SJCRH30 (cell line): ENCODE measurements around the gene EGR2. TPM values are rescaled to one million over a fixed set of nuclear protein-coding genes. Genes with fewer than 3 reads are reported as not detected.

Source experiments
- DNase-seq, 2 experiments: peaks; one replicate each; pipeline ENCODE4 v3.0.0-alpha.2; 2015 to 2020
- H3K27ac ChIP-seq: fragments of 250-450 bp; sonication (Bioruptor Pico); 2 replicates; pipeline ENCODE4 v1.5.1; 2020; ENCODE audit warnings: mild to moderate bottlenecking, moderate library complexity
- H3K27me3 ChIP-seq: fragments of 250-450 bp; sonication (Bioruptor Pico); 2 replicates; pipeline ENCODE4 v1.5.1; 2020; ENCODE audit warnings: mild to moderate bottlenecking, moderate library complexity
- H3K36me3 ChIP-seq: fragments of 250-450 bp; sonication (Bioruptor Pico); 2 replicates; pipeline ENCODE4 v1.5.1; 2020; ENCODE audit warnings: mild to moderate bottlenecking, moderate library complexity
- H3K4me1 ChIP-seq: fragments of 250-450 bp; sonication (Bioruptor Pico); 2 replicates; pipeline ENCODE4 v1.5.1; 2020; ENCODE audit warnings: mild to moderate bottlenecking, moderate library complexity
- H3K4me3 ChIP-seq: fragments of 250-450 bp; sonication (Bioruptor Pico); 2 replicates; pipeline ENCODE4 v1.5.1; 2020; ENCODE audit warnings: mild to moderate bottlenecking, moderate library complexity
- H3K9me3 ChIP-seq: fragments of 250-450 bp; sonication (Bioruptor Pico); replicated peaks from 2 replicates; pipeline ENCODE4 v1.5.1; 2020; ENCODE audit warnings: mild to moderate bottlenecking, moderate library complexity
- total RNA-seq: library from RNA; depleted of rRNA; stranded (reverse); fragments of >200 nt; shearing (Covaris generic); gene quantifications from 2 replicates; pipeline ENCODE4 v1.2.3, GENCODE V29; 2014

EGR2 gene
- total RNA-seq, 1 experiment from 2014 or later = 1.3 TPM

- Histone ChIP-seq H3K27me3 (no peaks in the 10 kb centered on the region), H3K27ac (no peak overlapping the region), H3K4me3 (no peak overlapping the region), H3K36me3 (no peaks in the 10 kb centered on the region), H3K4me1 (peaks cover 1% of the 10 kb centered on the region; the same call in 1 of the 2 replicates), H3K9me3 (no peaks in the 10 kb centered on the region)
- no peak for DNase-seq
Observed at GRCh38 chr10:62812672-62813439, 3.3 kb downstream of the EGR2 start.

GRCh38 chr10:62811159-62811875, 4.8 kb downstream of the EGR2 start:
- H3K4me1 ChIP-seq = peaks cover 10% of the 10 kb centered on the region; the same call in 1 of the 2 replicates
- H3K9me3 ChIP-seq = no peaks in the 10 kb centered on the region
- no peak overlapping the region for H3K27ac ChIP-seq
- H3K27me3 ChIP-seq = no peaks in the 10 kb centered on the region
- no peak for DNase-seq
- H3K36me3 ChIP-seq = 0 out of 2 replicates have a peak, but pooled peaks cover 3% of the 10 kb centered on the region
- no peak overlapping the region for H3K4me3 ChIP-seq

GRCh38 chr10:62810156-62810902, 5.8 kb downstream of the EGR2 start:
- H3K27ac ChIP-seq = no peak overlapping the region

GRCh38 chr10:62806251-62806650, 9.9 kb downstream of the EGR2 start:
- Histone ChIP-seq H3K27ac (no peak overlapping the region), H3K4me3 (peak overlapping the region; percentile 76), H3K9me3 (no peaks in the 10 kb centered on the region), H3K4me1 (peaks cover 14% of the 10 kb centered on the region), H3K27me3 (no peaks in the 10 kb centered on the region), H3K36me3 (0 out of 2 replicates have a peak, but pooled peaks cover 3% of the 10 kb centered on the region)
- no peak for DNase-seq

More at GRCh38 chr10:62810156-62810902, 5.8 kb downstream of the EGR2 start:
- Histone ChIP-seq H3K27me3 (no peaks in the 10 kb centered on the region), H3K4me1 (peaks cover 10% of the 10 kb centered on the region; the same call in 1 of the 2 replicates), H3K4me3 (no peak overlapping the region), H3K36me3 (0 out of 2 replicates have a peak, but pooled peaks cover 3% of the 10 kb centered on the region), H3K9me3 (no peaks in the 10 kb centered on the region)
- DNase-seq = no peak

GRCh38 chr10:62805231-62806099, 10.7 kb downstream of the EGR2 start:
- H3K27ac ChIP-seq = peak overlapping the region; percentile 96
- peak overlapping the region; percentile 76 for H3K4me3 ChIP-seq
- no peaks in the 10 kb centered on the region for H3K27me3 ChIP-seq
- peaks cover 14% of the 10 kb centered on the region for H3K4me1 ChIP-seq
- DNase-seq = peak; percentile 56 to 57
- H3K9me3 ChIP-seq = no peaks in the 10 kb centered on the region
- H3K36me3 ChIP-seq = 0 out of 2 replicates have a peak, but pooled peaks cover 3% of the 10 kb centered on the region

GRCh38 chr10:62804356-62805230, 11.6 kb downstream of the EGR2 start, which contains the start of gene ADO:
TSS of gene ADO (plus strand) at chr10:62804720. CDS start at chr10:62805060, 340 bp downstream.
- Histone ChIP-seq H3K9me3 (no peaks in the 10 kb centered on the region), H3K4me3 (peak within 1 kb of the TSS; percentile 76), H3K4me1 (peaks cover 17% of the 10 kb centered on the region), H3K36me3 (0 out of 2 replicates have a peak, but pooled peaks cover 3% of the 10 kb centered on the region), H3K27ac (peak within 1 kb of the TSS; percentile 96), H3K27me3 (no peaks in the 10 kb centered on the region)
- DNase-seq = peak; percentile 79 to 84

- Histone ChIP-seq H3K36me3 (0 out of 2 replicates have a peak, but pooled peaks cover 3% of the 10 kb centered on the region), H3K27me3 (no peaks in the 10 kb centered on the region), H3K27ac (peak overlapping the region; percentile 96), H3K9me3 (no peaks in the 10 kb centered on the region), H3K4me1 (peaks cover 17% of the 10 kb centered on the region), H3K4me3 (peak overlapping the region; percentile 76)
- no peak for DNase-seq
Observed at GRCh38 chr10:62803724-62804355, 12.3 kb downstream of the EGR2 start.

- DNase-seq = no peak
- H3K36me3 ChIP-seq = 0 out of 2 replicates have a peak, but pooled peaks cover 3% of the 10 kb centered on the region
- H3K27ac ChIP-seq = no peak overlapping the region
- no peaks in the 10 kb centered on the region for H3K27me3 ChIP-seq
- no peaks in the 10 kb centered on the region for H3K9me3 ChIP-seq
- peaks cover 7% of the 10 kb centered on the region for H3K4me1 ChIP-seq
- no peak overlapping the region for H3K4me3 ChIP-seq
Observed at GRCh38 chr10:62801871-62802270, 14.3 kb downstream of the EGR2 start.

GRCh38 chr10:62796896-62797295, 19.3 kb downstream of the EGR2 start:
- H3K36me3 ChIP-seq = no peaks in the 10 kb centered on the region
- no peak for DNase-seq
- no peaks in the 10 kb centered on the region for H3K27me3 ChIP-seq
- peaks cover 3% of the 10 kb centered on the region; the same call in 1 of the 2 replicates for H3K4me1 ChIP-seq
- H3K4me3 ChIP-seq = no peak overlapping the region
- no peak overlapping the region for H3K27ac ChIP-seq
- H3K9me3 ChIP-seq = no peaks in the 10 kb centered on the region

- Histone ChIP-seq H3K4me1 (peaks cover 3% of the 10 kb centered on the region; the same call in 1 of the 2 replicates), H3K27me3 (no peaks in the 10 kb centered on the region), H3K36me3 (no peaks in the 10 kb centered on the region), H3K9me3 (no peaks in the 10 kb centered on the region), H3K27ac (no peak overlapping the region), H3K4me3 (no peak overlapping the region)
- DNase-seq = no peak
Observed at GRCh38 chr10:62795762-62796161, 20.4 kb downstream of the EGR2 start.

- Histone ChIP-seq H3K4me3 (no peak overlapping the region), H3K27ac (no peak overlapping the region), H3K36me3 (no peaks in the 10 kb centered on the region), H3K9me3 (no peaks in the 10 kb centered on the region), H3K4me1 (peaks cover 3% of the 10 kb centered on the region; the same call in 1 of the 2 replicates), H3K27me3 (no peaks in the 10 kb centered on the region)
- DNase-seq = no peak
Observed at GRCh38 chr10:62795100-62795499, 21.1 kb downstream of the EGR2 start.

GRCh38 chr10:62794306-62794705, 21.9 kb downstream of the EGR2 start:
- H3K27ac ChIP-seq = no peak overlapping the region
- peak; percentile 26 to 34 for DNase-seq
- H3K9me3 ChIP-seq = no peaks in the 10 kb centered on the region

More at GRCh38 chr10:62794306-62794705, 21.9 kb downstream of the EGR2 start:
- Histone ChIP-seq H3K4me3 (no peak overlapping the region), H3K27me3 (no peaks in the 10 kb centered on the region), H3K36me3 (no peaks in the 10 kb centered on the region), H3K4me1 (peaks cover 3% of the 10 kb centered on the region; the same call in 1 of the 2 replicates)
